ENCODE measurements around the gene TSEN54.
"Not testable (repeated sequence)": the region's sequence is repeated elsewhere in the genome, so short reads cannot be mapped to it uniquely, and the experiment has no call there.

The TSEN54 gene

GRCh38 chr17:75516255-75516618 is at the start of gene TSEN54:
TSEN54 (plus strand) TSS chr17:75516528; CDS start chr17:75516561, 33 bp downstream.
- H3K27me3 Mint-ChIP-seq (ENCODE audit: low read depth) = peaks cover 10% of the 10 kb centered on the region
- H3K27ac Mint-ChIP-seq = peak within 1 kb of the TSS; percentile 89
- H3K9me3 Mint-ChIP-seq = no peaks in the 10 kb centered on the region
- H3K4me1 Mint-ChIP-seq (ENCODE audit: low read depth) = peaks cover 22% of the 10 kb centered on the region
- H3K4me3 Mint-ChIP-seq = peak within 1 kb of the TSS; percentile 80
- peaks cover 17% of the 10 kb centered on the region for H3K36me3 Mint-ChIP-seq (ENCODE audit: low read depth)

DNA sequence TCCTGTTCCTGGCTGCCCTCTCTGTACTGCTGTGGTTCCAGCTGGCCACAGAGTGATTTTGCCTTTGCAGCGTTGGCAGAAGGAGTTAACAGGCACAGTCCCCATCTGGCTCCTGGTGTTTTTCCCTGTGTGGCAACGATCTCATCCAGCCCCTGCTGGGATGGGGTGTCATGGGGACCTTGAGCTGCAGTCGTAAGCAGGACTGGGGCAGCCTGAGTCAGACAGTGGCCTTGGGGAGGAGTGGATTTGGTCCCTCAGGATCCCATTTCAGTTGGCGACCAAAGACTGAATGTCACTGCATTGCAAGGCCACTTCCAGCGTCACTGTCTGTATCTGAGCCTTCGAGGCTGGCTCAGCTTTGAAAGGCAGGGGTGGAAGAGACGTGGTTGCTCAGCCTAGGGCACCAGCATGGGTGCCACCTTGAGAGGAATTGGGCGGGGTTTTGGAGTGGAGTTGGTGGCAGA is 48.0 kb upstream of the TSEN54 start:
- Mint-ChIP-seq H3K27ac (no peak overlapping the region), H3K9me3 (no peaks in the 10 kb centered on the region), H3K4me1 (ENCODE audit: low read depth) (no peaks in the 10 kb centered on the region), H3K4me3 (no peak overlapping the region), H3K27me3 (ENCODE audit: low read depth) (no peaks in the 10 kb centered on the region), H3K36me3 (ENCODE audit: low read depth) (peaks cover 9% of the 10 kb centered on the region)

- no peaks in the 10 kb centered on the region for H3K4me1 Mint-ChIP-seq (ENCODE audit: low read depth)
- H3K9me3 Mint-ChIP-seq = no peaks in the 10 kb centered on the region
- H3K36me3 Mint-ChIP-seq (ENCODE audit: low read depth) = peaks cover 13% of the 10 kb centered on the region
- no peak overlapping the region for H3K4me3 Mint-ChIP-seq
- H3K27me3 Mint-ChIP-seq (ENCODE audit: low read depth) = no peaks in the 10 kb centered on the region
- no peak overlapping the region for H3K27ac Mint-ChIP-seq
Measured at GRCh38 chr17:75468779-75469373, 47.5 kb upstream of the TSEN54 start.

- no peak overlapping the region for H3K4me3 Mint-ChIP-seq
- H3K27ac Mint-ChIP-seq = no peak overlapping the region
- H3K9me3 Mint-ChIP-seq = no peaks in the 10 kb centered on the region
- H3K4me1 Mint-ChIP-seq (ENCODE audit: low read depth) = no peaks in the 10 kb centered on the region
- H3K36me3 Mint-ChIP-seq (ENCODE audit: low read depth) = peaks cover 12% of the 10 kb centered on the region
- no peaks in the 10 kb centered on the region for H3K27me3 Mint-ChIP-seq (ENCODE audit: low read depth)
Measured at GRCh38 chr17:75471207-75471606, 45.1 kb upstream of the TSEN54 start.

DNA sequence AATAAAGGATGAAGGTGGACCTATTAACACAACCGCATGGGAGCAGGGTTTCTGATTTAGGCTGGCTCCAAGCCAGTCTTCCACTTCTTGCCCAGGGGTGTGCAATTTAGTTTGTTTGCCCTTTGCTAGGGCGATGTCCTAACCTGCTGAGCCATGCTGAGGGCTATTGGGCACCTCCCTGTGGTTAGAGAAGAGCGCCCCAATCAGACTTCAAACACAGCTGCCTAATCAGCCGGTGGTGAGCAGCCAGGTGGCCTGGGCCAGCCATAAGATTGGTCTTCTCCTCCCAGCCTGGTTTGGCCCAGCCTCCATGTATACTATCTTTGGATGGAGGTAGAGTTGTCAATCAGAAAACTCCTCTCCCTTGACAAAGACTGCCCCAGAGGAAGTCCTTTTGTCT is 44.2 kb upstream of the TSEN54 start:
- peaks cover 12% of the 10 kb centered on the region for H3K36me3 Mint-ChIP-seq (ENCODE audit: low read depth)
- no peaks in the 10 kb centered on the region for H3K27me3 Mint-ChIP-seq (ENCODE audit: low read depth)
- no peaks in the 10 kb centered on the region for H3K9me3 Mint-ChIP-seq
- H3K4me1 Mint-ChIP-seq (ENCODE audit: low read depth) = no peaks in the 10 kb centered on the region
- H3K4me3 Mint-ChIP-seq = no peak overlapping the region
- no peak overlapping the region for H3K27ac Mint-ChIP-seq

GRCh38 chr17:75473246-75473645 is 43.1 kb upstream of the TSEN54 start:
- no peaks in the 10 kb centered on the region for H3K4me1 Mint-ChIP-seq (ENCODE audit: low read depth)
- no peak overlapping the region for H3K4me3 Mint-ChIP-seq
- no peak overlapping the region for H3K27ac Mint-ChIP-seq
- H3K36me3 Mint-ChIP-seq (ENCODE audit: low read depth) = peaks cover 10% of the 10 kb centered on the region
- H3K9me3 Mint-ChIP-seq = no peaks in the 10 kb centered on the region
- no peaks in the 10 kb centered on the region for H3K27me3 Mint-ChIP-seq (ENCODE audit: low read depth)

DNA sequence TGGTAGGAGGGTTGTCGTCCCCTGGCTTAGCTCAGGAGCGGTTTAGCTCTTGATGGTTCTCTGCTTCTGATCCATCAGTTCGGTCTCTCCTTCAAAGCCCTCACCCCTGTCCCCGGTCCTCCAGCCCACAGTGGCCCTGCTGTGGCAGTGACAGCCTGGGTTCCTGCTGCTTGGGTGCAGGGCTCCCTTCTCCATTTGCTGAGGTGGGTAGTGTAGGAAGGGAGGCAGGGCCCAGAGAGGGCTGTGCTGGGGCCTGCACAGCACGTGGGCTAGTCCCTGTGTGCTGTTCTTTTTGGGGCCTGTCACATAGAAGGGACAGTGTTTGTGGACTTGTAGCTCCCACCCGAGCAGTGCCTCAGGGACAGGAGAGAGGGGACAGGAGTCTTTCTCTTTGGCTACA is 41.6 kb upstream of the TSEN54 start:
- Mint-ChIP-seq H3K4me3 (no peak overlapping the region), H3K27ac (no peak overlapping the region), H3K36me3 (ENCODE audit: low read depth) (peaks cover 10% of the 10 kb centered on the region), H3K27me3 (ENCODE audit: low read depth) (no peaks in the 10 kb centered on the region), H3K4me1 (ENCODE audit: low read depth) (no peaks in the 10 kb centered on the region), H3K9me3 (no peaks in the 10 kb centered on the region)

GRCh38 chr17:75475144-75475835 is 41.0 kb upstream of the TSEN54 start:
- Mint-ChIP-seq H3K9me3 (no peaks in the 10 kb centered on the region), H3K4me3 (no peak overlapping the region), H3K27me3 (ENCODE audit: low read depth) (no peaks in the 10 kb centered on the region), H3K27ac (no peak overlapping the region), H3K4me1 (ENCODE audit: low read depth) (no peaks in the 10 kb centered on the region), H3K36me3 (ENCODE audit: low read depth) (peaks cover 10% of the 10 kb centered on the region)

- Mint-ChIP-seq H3K9me3 (no peaks in the 10 kb centered on the region), H3K4me1 (ENCODE audit: low read depth) (no peaks in the 10 kb centered on the region), H3K36me3 (ENCODE audit: low read depth) (peaks cover 10% of the 10 kb centered on the region), H3K4me3 (no peak overlapping the region), H3K27ac (no peak overlapping the region), H3K27me3 (ENCODE audit: low read depth) (no peaks in the 10 kb centered on the region)
Measured at GRCh38 chr17:75475851-75476250, 40.5 kb upstream of the TSEN54 start.

DNA sequence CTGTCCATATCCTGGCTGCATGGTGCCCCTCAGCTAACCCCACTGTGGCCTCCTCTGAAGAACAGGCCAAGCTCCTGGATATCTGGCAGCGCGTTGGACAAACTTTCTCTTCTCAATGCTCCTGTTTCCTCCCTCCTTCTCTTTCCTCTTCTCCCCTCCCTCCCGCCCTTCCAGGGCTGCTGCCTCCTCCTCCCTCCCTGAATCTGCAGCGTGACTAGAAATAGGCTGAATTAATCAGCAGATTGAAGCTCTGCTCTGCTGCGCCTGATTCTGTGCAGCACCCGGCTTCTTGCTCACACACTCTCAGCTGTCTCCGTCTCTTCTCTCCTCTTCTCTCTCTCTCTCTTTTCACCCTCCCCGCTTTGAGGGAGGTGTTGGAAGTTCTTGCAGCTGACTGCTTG is 40.1 kb upstream of the TSEN54 start:
- Mint-ChIP-seq H3K9me3 (no peaks in the 10 kb centered on the region), H3K27ac (no peak overlapping the region), H3K4me3 (no peak overlapping the region), H3K27me3 (ENCODE audit: low read depth) (no peaks in the 10 kb centered on the region), H3K4me1 (ENCODE audit: low read depth) (no peaks in the 10 kb centered on the region), H3K36me3 (ENCODE audit: low read depth) (peaks cover 10% of the 10 kb centered on the region)

DNA sequence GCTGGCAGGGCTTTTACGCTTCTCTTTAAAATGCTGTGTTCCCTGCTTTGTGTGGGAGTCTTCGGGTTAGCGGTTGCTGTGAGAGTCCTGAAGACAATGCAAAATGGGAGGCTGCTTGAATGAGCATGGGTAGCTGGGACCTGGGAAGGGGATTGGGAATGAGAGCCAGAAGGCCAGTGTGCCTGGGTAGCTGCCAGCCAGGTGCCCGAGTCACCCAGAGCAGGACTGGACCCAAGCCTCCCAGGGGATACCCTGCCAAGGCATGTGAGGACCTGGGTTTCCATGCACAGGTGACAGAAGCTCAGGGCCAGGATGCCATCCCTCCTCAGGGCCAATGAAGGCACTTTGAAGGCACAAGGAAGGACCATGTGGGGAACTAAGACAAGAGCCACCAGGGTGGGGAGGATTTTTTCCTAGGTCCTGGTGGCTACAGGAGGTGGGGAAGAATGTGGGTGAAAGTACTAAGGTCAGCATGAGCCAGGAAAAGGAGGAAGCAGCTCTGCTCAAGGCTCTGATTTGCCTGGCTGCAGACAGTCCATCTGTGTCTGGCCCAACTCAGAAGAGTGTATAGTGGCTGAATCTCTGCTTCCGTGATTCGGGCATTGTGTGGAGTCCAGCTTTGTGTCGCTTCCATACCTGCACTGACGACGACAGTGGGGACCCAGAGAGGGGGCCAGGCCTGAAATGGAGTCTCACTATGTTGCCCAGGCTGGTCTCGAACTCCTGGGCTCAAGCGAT is 39.4 kb upstream of the TSEN54 start:
- Mint-ChIP-seq H3K36me3 (ENCODE audit: low read depth) (peaks cover 10% of the 10 kb centered on the region), H3K4me1 (ENCODE audit: low read depth) (no peaks in the 10 kb centered on the region), H3K27me3 (ENCODE audit: low read depth) (no peaks in the 10 kb centered on the region), H3K9me3 (no peaks in the 10 kb centered on the region), H3K27ac (no peak overlapping the region), H3K4me3 (no peak overlapping the region)

GRCh38 chr17:75477490-75477862 is 38.9 kb upstream of the TSEN54 start:
- H3K9me3 Mint-ChIP-seq, H3K4me3 Mint-ChIP-seq, H3K27ac Mint-ChIP-seq: not testable (repeated sequence)

GRCh38 chr17:75478508-75478907 is 37.8 kb upstream of the TSEN54 start:
- H3K4me1 Mint-ChIP-seq (ENCODE audit: low read depth) = no peaks in the 10 kb centered on the region
- no peaks in the 10 kb centered on the region for H3K9me3 Mint-ChIP-seq
- H3K27me3 Mint-ChIP-seq (ENCODE audit: low read depth) = no peaks in the 10 kb centered on the region
- H3K36me3 Mint-ChIP-seq (ENCODE audit: low read depth) = peaks cover 4% of the 10 kb centered on the region
- no peak overlapping the region for H3K27ac Mint-ChIP-seq
- H3K4me3 Mint-ChIP-seq = no peak overlapping the region

More at GRCh38 chr17:75477490-75477862, 38.9 kb upstream of the TSEN54 start:
- H3K27me3 Mint-ChIP-seq (ENCODE audit: low read depth); H3K4me1 Mint-ChIP-seq (ENCODE audit: low read depth); H3K36me3 Mint-ChIP-seq (ENCODE audit: low read depth): not testable (repeated sequence)

- Mint-ChIP-seq H3K27me3 (ENCODE audit: low read depth) (no peaks in the 10 kb centered on the region), H3K4me3 (no peak overlapping the region), H3K4me1 (ENCODE audit: low read depth) (peaks cover 1% of the 10 kb centered on the region), H3K36me3 (ENCODE audit: low read depth) (peaks cover 3% of the 10 kb centered on the region), H3K9me3 (no peaks in the 10 kb centered on the region), H3K27ac (no peak overlapping the region)
Measured at GRCh38 chr17:75480281-75480680, 36.0 kb upstream of the TSEN54 start.

Measured in T-helper 1 cell treated with Interleukin-12 subunit alpha and Interleukin-12 subunit beta and Interleukin-4 antibody, amounts not matched to agents 30 μg/mL and 1 μg/mL, for 36 hours (primary cell).